ENCODE data around the gene CEBPB. TPM values are rescaled to one million over a fixed set of nuclear protein-coding genes. Genes with fewer than 3 reads are reported as not detected.
A peak's percentile ranks its signal among the peaks of the same experiment; 100 is the strongest.

Gene CEBPB
- total RNA-seq, 1 experiment from 2014 or later = 14.8 TPM

DNA sequence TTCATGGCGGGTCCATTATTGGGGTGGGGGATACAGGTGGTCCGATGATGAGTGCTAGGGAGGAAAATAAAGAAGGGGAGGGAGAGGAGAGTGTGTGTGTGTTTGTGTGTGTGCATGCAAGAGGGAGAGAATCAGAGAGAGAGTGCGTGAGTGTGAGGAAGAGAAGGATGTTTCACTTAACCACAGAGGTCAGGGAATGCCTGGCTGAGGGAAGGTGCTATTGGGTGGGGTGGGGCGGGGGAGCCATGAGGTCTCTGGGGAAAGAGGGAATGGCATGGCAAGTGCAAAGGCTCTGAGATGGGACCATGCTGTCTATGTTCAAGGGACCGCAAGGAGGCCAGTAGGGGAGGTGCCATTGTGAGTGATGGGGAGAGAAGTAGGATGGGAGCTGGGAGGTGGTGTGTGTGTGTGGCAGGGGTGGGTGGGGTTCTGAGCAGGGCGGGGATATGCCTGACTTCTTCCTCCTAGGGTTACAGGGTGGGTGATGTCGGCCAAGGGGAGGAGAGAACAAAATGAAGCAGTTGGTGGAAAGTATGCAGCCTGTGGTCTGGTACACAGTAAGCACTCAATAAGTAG, 23.0 kb downstream of the CEBPB start:
- DNase-seq (ENCODE audit: low spot score) = no peak

DNA sequence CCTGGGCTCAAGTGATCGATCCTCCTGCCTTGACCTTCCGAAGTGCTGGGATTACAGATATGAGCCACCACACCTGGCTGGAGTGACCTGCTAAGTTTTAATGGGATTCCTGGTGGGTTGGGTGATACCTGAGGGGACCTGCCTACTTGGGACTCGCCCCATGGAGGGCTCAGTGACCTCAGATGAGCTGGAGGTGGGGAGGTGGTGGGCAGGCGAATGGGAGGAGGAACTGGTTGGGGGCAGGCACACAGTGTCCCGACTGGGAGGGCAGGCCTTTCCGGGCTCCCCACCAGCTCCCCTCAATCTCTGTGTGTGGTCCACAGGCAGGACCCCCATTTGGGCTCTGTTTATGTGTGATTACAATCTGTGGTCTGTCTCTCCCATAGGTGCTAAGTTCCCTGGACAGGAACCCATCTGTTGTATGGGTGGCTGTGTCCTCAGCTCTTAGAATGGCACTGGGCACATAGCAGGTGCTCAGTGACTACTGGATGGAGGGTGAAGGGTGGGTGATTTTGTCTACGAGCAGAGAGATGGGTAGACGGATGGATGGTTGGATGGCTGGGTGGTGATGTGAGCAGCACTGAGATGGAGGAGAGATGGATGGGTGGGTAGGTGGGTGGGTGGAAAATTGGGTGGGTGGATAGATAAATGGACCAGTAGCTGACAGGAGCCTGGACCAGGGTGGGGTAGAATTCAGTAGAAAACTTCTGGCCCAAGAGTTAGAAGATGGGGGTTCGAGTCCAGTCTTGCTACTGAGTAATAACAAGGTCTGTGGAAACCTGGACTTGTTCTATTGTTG, 23.8 kb downstream of the CEBPB start:
- DNase-seq (ENCODE audit: low spot score) = no peak

DNA sequence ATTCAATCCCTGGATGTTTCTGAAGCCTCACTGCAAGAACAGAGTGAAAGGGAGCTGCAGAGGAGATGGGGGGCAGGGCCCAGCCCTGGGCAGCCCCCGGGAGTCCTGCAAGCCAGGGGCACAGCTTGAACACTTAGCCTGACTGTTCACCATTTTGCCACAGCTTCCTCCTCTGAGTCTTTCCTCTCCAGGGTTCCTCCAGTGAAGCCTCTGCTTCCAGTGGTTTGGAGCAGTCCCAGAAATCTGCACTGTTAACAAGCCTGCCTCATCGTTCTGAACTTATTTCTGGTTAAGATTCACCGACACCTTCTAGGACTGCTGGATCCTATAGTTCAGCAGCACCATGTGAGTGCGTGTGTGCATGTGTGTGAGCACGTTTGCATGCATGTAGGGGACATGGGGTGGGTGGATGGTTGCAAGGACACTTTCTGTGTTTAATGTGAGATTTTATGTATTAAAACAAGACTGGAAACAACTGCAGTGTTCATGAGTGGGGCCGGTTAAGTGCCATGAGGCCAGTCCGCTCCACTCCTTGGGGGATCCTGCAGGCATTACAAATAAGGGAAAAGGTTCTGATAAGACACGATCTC, 24.6 kb downstream of the CEBPB start:
- DNase-seq (ENCODE audit: low spot score) = no peak

DNA sequence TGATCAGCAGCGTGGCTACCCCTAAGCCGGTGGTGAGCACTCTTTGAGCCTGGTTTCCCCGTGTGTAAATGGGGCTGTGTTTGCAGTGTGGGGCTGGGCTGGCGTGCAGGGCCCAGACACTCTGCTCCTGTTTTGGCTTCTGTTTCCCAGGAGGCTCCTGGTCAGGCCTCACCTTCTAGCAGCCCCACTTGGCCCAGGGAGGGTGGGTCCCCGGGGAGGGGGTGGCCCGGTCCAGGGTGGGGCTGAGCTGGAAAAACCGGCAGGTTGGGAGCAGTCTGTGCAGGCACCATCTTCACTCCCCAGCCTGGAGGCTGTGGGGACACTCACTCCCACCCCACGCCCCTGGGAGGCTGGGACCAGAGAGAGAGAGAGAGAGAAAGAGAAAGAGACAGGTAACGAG, 25.3 kb downstream of the CEBPB start:
- DNase-seq (ENCODE audit: low spot score) = no peak

DNA sequence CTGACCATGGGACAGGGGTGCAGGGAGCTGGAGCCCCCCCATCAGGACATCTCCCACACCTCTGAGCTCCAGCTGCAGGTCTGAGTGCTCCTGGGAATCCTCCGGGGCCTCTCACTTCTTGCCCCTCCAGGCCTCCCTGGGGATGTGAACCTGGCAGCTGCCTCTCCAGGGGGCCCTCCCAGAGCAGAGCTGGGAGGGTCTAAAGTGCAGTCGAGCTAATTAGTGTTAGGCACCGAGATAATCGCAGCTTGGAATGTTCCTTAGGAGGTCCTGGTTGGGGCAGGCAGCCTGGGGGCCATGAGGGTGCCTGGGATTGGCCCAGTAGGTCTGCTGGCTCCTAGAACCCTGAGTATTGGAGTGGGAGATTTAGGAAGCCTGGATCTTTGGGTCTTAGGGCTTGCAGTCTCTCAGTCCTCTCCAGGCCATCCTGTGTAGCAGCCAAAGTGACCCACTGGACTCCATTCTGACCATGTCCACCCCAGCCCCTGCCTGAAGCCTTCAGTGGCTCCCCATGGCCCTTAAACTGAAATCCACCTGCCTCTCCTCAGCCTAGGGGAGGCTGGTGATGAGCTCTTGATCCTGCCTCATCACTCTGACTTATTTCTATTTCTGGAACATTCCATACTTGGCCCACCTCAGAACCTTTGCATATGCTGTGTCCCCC, 26.0 kb downstream of the CEBPB start:
- DNase-seq (ENCODE audit: low spot score) = no peak

DNA sequence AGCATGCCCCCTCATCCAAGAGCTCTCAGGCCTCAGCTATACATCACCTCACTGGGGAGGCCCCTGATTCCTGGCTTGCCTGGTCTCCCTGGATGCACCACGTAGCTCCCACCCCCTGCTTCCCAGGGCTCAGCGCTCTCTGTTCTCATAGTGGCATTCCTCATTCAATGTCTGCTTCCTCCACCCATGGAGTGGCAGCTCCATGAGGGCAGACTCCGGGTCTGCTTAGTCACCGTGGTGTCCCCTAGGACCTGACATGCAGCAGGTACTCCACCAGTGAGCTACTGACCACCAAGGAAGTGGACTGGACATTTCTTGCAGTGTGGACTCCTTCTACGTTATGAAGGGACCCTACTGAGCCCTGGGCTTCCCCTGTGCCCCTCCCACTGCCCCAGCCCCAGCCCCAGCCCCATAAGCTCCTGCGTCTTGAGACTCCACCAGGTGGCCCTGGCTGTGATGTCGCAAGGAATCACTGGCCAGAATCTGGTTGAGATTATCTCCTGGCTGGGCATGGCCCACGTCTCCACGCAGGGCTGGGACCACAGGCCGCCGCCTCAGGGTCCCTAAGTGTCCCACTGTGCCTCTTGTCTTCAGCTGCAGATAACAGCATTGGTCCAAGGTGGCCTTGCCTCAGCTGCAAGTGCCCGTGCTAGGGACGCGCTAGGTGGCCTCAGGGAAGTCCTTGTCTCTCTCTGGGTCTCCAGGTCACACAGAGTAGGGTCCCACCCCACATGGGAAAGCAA, 26.7 kb downstream of the CEBPB start:
- no peak for DNase-seq (ENCODE audit: low spot score)

DNA sequence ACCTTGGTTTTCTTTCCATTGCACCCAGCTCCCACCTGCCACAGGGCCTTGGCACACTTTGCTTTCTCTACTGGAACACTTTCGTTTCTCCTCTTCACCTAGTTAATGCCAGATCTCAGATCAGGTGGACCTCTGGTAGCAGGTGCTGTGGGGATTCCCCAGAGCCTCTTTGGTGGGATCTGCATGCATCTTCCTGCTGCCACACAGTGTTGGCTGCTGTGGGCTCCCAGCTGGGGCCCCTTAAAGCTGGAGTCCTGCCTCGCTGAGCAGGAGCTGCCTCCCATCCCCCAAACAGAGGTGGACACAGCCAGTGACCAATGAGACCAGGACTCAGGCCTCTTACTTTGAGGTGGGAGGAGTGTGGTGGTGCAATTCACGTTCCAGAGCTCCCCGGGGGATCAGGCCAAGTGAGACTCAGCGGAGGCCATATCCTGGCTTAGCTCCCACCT, 28.4 kb downstream of the CEBPB start:
- no peak for DNase-seq (ENCODE audit: low spot score)

DNA sequence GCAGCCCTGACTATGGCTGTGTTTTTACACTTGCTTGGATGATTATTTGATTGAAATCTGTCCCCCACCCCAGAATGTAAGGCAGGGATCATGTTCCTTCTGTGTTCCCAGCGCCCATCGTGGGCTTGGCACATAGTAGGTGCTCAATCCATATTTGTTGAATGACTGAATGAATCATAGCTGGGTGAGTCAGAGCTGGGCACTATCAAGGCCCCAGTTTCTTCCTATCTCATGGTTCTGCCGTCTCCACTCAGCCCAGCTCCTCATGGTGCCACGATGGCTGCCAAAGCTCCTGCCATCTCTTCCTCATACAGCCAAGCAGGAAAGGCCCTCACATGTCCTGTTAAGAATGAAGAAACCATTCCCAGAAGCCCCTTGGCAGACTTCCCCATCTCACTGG, 29.0 kb downstream of the CEBPB start:
- DNase-seq (ENCODE audit: low spot score) = no peak

DNA sequence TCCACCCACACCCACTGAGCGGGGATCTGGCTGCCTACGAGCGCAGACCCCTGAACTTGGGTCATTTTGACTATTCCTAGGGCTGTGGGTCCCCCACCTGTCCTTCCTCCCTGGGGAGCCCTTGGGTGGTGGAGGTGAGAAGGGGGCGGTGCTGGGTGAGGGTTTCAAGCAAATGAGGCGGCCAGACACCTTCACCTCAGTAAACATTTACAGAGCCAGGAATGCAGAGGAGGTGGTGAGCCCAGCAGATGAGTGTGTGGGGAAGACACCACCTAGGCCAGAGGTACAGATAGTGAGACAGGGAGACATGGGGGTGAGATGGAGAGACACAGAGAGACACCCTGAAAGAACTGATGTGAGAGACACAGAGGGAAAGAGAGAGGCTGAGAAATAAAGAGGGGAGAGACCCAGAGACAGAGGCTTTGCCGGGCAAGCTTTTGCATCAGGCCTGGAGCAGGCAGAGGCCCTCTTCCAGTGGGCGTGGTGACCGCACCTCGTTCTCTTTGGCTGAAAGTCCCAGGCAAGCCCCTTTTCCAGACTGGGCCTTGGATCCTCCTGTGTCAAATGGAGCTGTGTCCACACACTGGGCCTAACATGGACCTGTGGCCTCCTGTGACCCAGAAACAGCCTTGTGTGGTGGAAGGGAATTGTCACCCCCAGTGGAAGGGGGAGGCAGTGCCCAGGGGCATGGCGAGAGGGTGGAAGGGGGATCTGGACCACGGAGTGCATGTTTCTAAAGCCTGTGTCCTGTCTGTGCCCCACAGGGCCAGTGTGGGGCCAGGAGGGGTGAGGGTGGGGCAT, 29.7 kb downstream of the CEBPB start:
- no peak for DNase-seq (ENCODE audit: low spot score)

DNA sequence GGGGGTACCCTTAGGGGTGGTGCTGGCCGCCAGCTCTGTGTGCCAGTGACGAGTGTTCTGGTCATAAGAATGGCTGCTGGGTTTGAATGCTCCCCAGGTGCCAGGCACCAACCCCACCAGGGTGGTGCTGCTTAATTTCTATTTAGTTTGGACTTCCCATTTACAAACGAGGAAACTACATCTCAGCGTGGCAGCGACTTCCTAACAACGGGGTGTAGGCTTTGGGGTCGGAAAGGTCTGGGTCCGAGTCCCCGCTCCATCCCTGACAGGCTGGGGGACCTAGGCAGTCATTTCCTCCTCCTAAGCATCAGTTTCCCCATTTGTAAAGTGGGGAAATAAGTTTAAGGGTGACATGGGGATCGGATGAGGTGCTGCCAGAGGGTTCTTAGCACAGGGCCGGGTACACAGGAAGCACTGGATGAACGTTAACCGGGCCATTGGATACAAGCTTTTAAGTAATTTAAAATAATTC, 30.3 kb downstream of the CEBPB start:
- no peak for DNase-seq (ENCODE audit: low spot score)

DNA sequence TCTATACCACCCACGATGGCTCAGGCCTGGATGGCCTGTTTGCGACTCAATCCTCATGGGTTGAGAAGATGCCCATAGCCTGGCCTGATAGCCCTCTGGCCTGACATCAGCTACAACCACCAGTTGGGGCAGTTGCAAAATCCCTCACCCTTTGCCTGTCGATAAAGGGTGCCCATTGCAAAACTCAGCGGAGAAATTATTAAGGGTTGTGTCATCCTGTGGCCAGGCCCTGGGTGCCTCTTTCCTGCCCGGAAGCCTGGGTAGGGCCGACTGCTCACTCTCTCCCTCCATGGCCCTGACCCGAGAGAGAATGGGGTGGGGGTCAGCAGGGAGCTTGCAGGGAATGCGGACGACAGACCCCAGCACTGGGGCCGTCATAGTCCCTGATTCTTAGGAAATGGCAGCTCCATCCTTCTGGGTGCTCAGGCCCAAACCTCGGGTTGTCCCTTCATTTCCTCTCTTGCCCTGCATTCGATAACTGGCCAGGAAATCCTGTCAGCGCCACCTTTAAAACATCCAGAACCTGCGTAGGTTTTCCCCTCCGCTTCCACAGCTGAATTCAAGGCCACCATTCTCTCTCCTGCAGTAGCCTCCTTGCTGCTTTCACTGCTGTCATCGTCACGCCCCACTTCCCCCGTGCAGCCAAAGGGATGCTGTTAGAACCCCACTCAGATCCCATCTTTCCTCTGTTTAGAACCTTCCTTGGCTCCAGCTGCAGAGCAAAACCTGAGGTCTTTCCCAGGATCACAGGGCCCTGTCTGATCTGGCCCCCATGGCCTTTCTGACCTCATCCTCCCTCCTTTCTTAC, 31.1 kb downstream of the CEBPB start:
- no peak for DNase-seq (ENCODE audit: low spot score)

DNA sequence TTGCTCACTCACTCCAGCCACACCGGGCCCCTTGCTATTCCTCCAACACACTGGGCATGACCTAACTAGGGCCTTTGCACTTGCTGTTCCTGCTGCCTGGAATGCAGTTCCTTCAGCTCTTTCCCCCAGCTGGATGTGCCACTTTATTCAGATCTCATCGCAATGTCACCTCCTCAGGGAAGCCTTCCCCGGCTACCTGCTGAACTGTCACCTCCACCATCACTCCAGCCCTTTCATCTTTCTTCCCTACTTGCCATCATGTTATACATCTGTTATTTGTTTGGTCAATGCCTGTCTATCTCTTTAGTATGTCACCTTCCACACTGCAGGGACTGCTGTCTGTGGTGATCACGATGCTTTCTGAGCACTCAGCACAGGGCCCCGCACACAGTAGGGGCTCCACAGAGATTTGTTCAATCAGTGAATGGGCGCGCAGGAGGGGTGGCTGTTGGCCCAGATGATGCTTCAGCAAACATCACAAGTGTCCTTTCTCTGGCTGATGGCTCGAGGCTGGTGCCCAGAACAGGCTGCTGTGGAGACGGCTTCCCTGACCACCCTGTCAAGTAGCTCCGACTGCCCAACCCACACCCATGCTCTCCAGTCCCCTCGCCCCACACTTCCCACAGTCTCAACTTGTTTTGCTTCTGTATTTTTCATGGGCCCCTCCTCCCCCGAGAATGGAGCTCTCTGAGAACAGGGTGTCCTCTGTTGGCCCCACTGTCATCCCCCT, 31.8 kb downstream of the CEBPB start:
- no peak for DNase-seq (ENCODE audit: low spot score)

DNA sequence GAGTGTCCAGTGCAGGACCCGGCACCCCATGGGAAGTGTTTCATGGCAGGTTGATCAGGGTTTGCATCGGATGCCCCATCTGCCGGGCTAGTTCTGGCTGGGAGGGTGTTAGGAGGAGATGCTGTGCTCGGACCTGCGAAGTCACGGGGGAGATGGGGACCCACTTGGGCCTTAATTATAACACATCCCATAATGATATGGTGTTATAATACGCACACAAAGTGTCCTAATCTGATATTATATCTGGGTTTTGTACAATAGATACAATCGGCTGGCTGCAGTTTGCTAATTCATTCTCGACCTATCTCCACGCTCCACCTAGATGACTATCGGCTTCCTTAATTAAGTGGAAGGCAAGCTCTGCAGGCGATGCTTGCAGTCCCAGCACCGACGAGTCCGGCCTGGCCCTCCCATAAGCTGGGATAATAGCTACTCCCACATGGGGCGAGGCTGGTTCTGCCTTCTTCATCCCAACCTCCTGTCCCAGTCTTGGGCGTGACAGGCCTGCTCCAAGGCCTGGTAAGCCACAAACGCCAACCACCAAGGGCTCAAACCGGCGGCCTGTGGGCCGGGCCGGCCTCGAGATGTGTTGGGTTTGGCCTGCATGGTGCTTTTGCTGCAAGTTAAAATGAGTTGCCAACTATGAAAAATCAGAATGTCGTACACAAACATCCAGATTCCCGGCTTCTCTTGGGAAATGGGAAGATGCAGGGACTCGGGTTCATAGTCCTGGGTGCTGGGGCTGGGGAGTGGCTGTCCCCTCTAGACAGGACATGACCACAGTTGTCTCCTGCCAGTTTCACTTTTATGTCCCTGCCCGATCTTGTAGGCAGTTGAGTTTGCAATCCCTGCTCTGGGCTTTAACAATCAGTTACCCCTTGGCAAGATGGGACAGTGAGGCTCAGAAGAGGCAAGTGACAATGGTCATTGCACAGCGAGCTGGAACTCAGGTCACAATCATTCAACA, 32.7 kb downstream of the CEBPB start:
- no peak for DNase-seq (ENCODE audit: low spot score)

DNA sequence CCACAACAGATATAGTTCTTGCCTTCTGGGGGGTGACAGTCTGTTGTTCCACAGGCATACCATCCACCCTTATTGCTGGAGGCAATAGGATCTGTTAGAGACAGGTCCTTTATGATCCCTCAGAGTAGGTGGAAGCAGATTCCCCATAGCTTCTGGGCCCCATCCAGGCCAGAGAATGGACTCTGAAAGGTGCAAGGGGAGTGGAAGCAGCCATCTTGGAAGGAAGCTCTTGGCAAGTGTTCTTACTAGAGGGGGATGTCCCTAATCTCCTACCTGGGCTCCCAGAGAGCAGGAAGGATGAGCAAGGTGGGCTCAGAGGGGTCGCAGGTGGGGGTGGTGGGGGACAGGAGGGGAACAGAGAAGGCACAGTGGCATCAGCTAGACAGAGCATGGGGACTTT, 33.4 kb downstream of the CEBPB start:
- no peak for DNase-seq (ENCODE audit: low spot score)

DNA sequence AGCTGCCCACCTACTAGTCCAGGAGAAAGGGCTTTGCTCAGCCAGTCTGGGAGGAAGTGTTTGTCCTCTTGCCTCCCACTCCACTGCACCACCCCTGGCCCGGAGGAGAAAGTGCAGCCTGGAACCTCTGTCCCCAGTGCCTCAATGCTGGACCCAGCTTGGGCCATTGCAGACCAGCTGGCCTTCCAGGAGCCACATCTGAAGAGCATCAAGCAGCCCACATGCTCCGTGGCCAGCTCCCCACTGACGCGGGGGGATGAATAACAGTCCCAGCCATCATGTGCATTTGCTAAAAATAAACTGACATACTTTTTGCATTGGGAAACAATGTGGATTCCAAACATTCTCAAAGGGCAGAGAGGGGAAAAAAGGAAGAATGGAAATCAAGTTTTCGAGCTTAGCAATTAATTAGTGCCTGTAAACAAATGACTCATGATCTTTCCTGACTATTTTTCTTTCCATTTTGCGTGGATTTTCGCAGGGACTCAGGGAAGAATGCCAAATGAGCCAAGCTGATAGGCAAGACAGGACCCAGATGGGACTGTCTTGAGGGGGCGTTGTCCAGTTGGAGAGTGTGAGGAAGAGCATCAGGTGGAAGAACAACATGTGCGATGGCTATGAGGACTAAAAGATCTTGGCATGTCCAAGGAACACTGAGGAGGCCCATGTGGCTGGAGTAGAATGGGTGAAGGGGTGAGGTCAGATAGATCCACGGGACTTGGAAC, 34.1 kb downstream of the CEBPB start:
- peak; percentile 58 for DNase-seq (ENCODE audit: low spot score)

DNA sequence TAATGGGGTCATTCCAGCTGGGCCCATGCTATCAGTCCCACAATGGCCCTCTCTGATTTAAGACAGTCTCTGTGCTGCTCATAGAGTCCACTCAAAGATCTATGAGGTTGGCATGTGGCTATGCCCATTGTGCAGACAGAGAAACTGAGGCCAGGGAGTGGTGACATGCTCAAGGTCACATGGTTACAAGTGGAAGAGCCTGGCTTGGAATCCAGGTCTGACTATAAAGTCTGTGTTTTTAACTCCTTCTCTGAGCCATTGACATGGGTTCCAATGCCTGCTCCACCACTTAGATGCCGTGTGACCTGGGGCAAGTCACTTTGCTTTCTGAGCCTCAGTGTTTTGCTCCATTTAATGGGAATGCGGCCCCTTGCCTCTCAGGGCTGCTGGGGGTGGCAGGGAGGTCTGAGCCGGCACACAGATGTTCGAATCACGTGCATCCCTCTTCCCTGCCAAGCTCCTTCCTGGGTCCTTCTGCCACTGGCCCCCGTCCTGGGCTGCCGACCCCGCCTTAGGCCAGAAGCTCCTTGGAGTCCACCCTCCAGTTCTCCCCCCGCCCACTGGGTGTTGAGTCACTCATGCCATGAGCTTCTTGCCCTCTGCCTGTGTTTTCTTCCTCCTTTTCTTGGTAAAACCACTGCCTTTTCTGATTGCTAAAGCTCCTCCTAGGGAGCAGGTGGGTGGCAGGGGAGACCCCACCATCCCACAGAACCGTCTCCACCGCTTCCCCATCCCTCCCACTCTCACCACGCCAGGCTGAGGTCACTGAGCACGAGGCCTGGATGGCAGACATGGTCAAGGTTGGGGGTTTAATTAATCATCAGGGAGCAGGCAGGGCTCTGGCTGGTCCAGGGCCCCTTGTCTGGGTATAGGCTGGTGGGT, 35.7 kb downstream of the CEBPB start:
- DNase-seq (ENCODE audit: low spot score) = no peak

DNA sequence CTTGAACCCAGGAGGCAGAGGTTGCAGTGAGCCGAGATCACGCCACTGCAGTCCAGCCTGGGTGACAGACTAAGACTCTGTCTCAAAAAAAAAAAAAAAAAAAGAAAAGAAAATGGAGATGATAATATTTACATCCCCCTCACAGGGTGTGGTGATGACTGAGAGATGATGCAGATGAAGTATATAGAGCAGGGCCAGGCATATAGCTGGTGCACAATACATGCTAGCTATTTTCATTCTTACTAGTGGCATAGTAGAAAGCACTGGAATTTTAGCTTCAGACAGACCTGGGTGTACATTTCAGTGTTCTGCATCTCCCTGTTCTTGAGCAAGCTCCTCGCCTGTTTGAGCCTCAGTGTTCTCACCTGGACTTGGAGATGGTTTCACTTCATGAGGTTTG, 36.9 kb downstream of the CEBPB start:
- no peak for DNase-seq (ENCODE audit: low spot score)

Measured in H4 (cell line).